ENCODE data around the gene KRTAP1-1. TPM values are rescaled to one million over a fixed set of nuclear protein-coding genes. Genes with fewer than 3 reads are reported as not detected.

Gene KRTAP1-1
- total and polyA plus RNA-seq, 2 of the 4 experiments (the other 2 are of a cell fraction) = 0.90 to 1.2 TPM

- H2BK15ac ChIP-seq (ENCODE audit: low read depth, low read length) = no peak overlapping the region
- H3K14ac ChIP-seq (replicated peaks; ENCODE audit: low read depth, low read length) = no peak overlapping the region
- no peak overlapping the region for H2AK5ac ChIP-seq (ENCODE audit: low read depth, low read length)
- in situ Hi-C loops (cut with MboI; ENCODE audit: low sequenced_read_pairs) = no loop called here
- no CpG with 5 or more reads among the region's 1 CpG for WGBS, 2 experiments (ENCODE audit: extremely low coverage in 2 of 2, insufficient read length in 1 of 2)
- no peak overlapping the region for H3K9ac ChIP-seq (ENCODE audit: low read depth, low read length)
- H4K5ac ChIP-seq (ENCODE audit: low read depth, low read length) = no peak overlapping the region
- no peak overlapping the region for H3K4ac ChIP-seq (ENCODE audit: low read depth, low read length)
- dilution Hi-C loops (cut with HindIII; ENCODE audit: low sequenced_read_pairs, unreplicated experiment) = no loop called here
- H3K4me3 ChIP-seq (ENCODE audit: insufficient read depth, low read depth, low read length) = no peak overlapping the region
- no peak overlapping the region for H2BK120ac ChIP-seq (ENCODE audit: low read depth, low read length)
- no peak overlapping the region for H4K91ac ChIP-seq (ENCODE audit: insufficient read depth, low read depth, low read length)
- H3K4me2 ChIP-seq (ENCODE audit: low read depth, low read length) = no peak overlapping the region
- H3K79me1 ChIP-seq (ENCODE audit: low read depth in 1 of 2, low read length in 2 of 2) = no peaks in the 10 kb centered on the region
- H2AK9ac ChIP-seq (replicated peaks; ENCODE audit: low read depth, low read length, poor library complexity) = no peak overlapping the region
- H3K4me1 ChIP-seq (ENCODE audit: control insufficient read depth, insufficient read depth, low read length) = peaks cover 1% of the 10 kb centered on the region; the same call in 1 of the 2 replicates
- TF ChIP-seq USF2 (IDR thresholded peaks at IDR 0.05; ENCODE audit: low read depth, low read length) (no peak), RCOR1 (IDR thresholded peaks at IDR 0.05; ENCODE audit: insufficient replicate concordance, low read length) (no peak), CHD1 (IDR thresholded peaks at IDR 0.05; ENCODE audit: low read depth, low read length) (no peak), MAFK (IDR thresholded peaks at IDR 0.05; ENCODE audit: low read depth, low read length) (no peak), FOS (IDR thresholded peaks at IDR 0.05; ENCODE audit: low read depth, low read length) (no peak), NFE2L2 (IDR thresholded peaks at IDR 0.05; ENCODE audit: low read depth, low read length) (no peak)
- no TSS peak for BruUV-seq (replicated peaks)
- H4K8ac ChIP-seq (ENCODE audit: low read depth in 2 of 2, low read length in 2 of 2) = no peak overlapping the region
- no peaks in the 10 kb centered on the region for H3K27me3 ChIP-seq (ENCODE audit: control insufficient read depth, insufficient read depth, low read length)
- H3K56ac ChIP-seq (ENCODE audit: extremely low read depth, insufficient read depth, low read length) = no peak overlapping the region
- no peaks in the 10 kb centered on the region for H3K9me3 ChIP-seq (ENCODE audit: control insufficient read depth, insufficient read depth, low read length)
- CTCF ChIA-PET = interaction anchor here (0.9 kb wide), 1 partner anchor 11 kb away, joined by 3 read pairs; no protein-coding TSS in a partner anchor
- intact Hi-C loops (cut with micrococcal nuclease) = no loop called here
- H2BK20ac ChIP-seq (ENCODE audit: low read depth, low read length) = no peak overlapping the region
- no peaks in the 10 kb centered on the region; the same call in 1 of the 2 replicates for H3K9me1 ChIP-seq (ENCODE audit: insufficient read depth, low read length)
- H3K18ac ChIP-seq (ENCODE audit: low read depth, low read length) = no peak overlapping the region
- no peak for DNase-seq
- H3K23ac ChIP-seq (ENCODE audit: low read depth, low read length) = no peak overlapping the region
- H3K36me3 ChIP-seq (ENCODE audit: control insufficient read depth, insufficient read depth, low read length) = no peaks in the 10 kb centered on the region
- POLR2A ChIA-PET (ENCODE audit: unreplicated experiment) = no interaction called here
- H3K27ac ChIP-seq (ENCODE audit: insufficient read depth, low read length) = no peak overlapping the region
- ATAC-seq (ENCODE audit: low read depth) = no peak
- H4K20me1 ChIP-seq (ENCODE audit: insufficient read depth, low read length) = no peaks in the 10 kb centered on the region
- H2AFZ ChIP-seq (replicated peaks; ENCODE audit: low read length, poor library complexity) = no peak overlapping the region
- H2BK5ac ChIP-seq (ENCODE audit: low read depth, low read length, poor library complexity, severe bottlenecking) = no peak overlapping the region
These were observed 31.3 kb downstream of the KRTAP1-1 start for GRCh38 chr17:41009936-41010335.
